Measurements from ENCODE around the gene TBC1D22A. TPM values are rescaled to one million over a fixed set of nuclear protein-coding genes. Genes with fewer than 3 reads are reported as not detected.

Gene TBC1D22A
- total RNA-seq, 1 experiment from 2014 or later: 27.6 TPM

DNA sequence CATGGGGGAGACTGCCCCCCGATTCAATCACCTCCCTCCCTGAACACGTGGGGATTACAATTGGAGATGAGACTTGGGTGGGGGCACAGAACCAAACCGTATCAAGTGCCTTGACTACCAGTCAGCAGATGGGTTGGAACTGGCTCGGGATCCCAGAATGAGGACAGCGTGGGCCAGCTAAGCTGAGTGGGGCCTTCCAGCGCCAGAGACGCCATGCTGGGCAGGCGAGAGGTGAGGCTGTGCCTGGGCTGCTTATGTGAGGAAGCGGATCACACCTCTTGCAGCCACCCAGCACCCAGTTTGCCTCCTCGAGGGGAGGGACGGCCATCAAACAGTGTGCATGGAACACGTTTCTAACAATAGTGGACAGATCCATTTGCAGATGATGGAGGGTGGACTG, 195.1 kb downstream of the TBC1D22A start:
- intact Hi-C loops (cut with micrococcal nuclease; ENCODE audit: unreplicated experiment): no loop called here
- BruUV-seq (replicated peaks): no TSS peak
- Mint-ChIP-seq H3K27ac (ENCODE audit: unreplicated experiment) (no peak overlapping the region), H3K27me3 (ENCODE audit: unreplicated experiment) (no peaks in the 10 kb centered on the region), H3K9me3 (ENCODE audit: low read depth, unreplicated experiment) (no peaks in the 10 kb centered on the region), H3K36me3 (ENCODE audit: insufficient read depth, unreplicated experiment) (peaks cover 3% of the 10 kb centered on the region), H3K4me3 (ENCODE audit: low read depth, unreplicated experiment) (no peak overlapping the region), H3K4me1 (ENCODE audit: low read depth, unreplicated experiment) (no peaks in the 10 kb centered on the region)
- CTCF ChIA-PET: no interaction called here
- TF ChIP-seq, protein P1, sequence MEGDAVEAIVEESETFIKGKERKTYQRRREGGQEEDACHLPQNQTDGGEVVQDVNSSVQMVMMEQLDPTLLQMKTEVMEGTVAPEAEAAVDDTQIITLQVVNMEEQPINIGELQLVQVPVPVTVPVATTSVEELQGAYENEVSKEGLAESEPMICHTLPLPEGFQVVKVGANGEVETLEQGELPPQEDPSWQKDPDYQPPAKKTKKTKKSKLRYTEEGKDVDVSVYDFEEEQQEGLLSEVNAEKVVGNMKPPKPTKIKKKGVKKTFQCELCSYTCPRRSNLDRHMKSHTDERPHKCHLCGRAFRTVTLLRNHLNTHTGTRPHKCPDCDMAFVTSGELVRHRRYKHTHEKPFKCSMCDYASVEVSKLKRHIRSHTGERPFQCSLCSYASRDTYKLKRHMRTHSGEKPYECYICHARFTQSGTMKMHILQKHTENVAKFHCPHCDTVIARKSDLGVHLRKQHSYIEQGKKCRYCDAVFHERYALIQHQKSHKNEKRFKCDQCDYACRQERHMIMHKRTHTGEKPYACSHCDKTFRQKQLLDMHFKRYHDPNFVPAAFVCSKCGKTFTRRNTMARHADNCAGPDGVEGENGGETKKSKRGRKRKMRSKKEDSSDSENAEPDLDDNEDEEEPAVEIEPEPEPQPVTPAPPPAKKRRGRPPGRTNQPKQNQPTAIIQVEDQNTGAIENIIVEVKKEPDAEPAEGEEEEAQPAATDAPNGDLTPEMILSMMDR (IDR thresholded peaks at IDR 0.05; ENCODE audit: unreplicated experiment): no peak
- DNase-seq: no peak

- H3K4me1 Mint-ChIP-seq (ENCODE audit: low read depth, unreplicated experiment): no peaks in the 10 kb centered on the region
- TF ChIP-seq, protein P1 (IDR thresholded peaks at IDR 0.05; ENCODE audit: unreplicated experiment): no peak
- BruUV-seq (replicated peaks): no TSS peak
- no peak overlapping the region for H3K4me3 Mint-ChIP-seq (ENCODE audit: low read depth, unreplicated experiment)
- H3K9me3 Mint-ChIP-seq (ENCODE audit: low read depth, unreplicated experiment): no peaks in the 10 kb centered on the region
- DNase-seq: no peak
- H3K36me3 Mint-ChIP-seq (ENCODE audit: insufficient read depth, unreplicated experiment): peaks cover 3% of the 10 kb centered on the region
- intact Hi-C loops (cut with micrococcal nuclease; ENCODE audit: unreplicated experiment): no loop called here
- CTCF ChIA-PET: no interaction called here
- H3K27ac Mint-ChIP-seq (ENCODE audit: unreplicated experiment): no peak overlapping the region
- H3K27me3 Mint-ChIP-seq (ENCODE audit: unreplicated experiment): no peaks in the 10 kb centered on the region
Observed at GRCh38 chr22:46958191-46958590, 195.7 kb downstream of the TBC1D22A start.

- Mint-ChIP-seq H3K4me3 (ENCODE audit: low read depth, unreplicated experiment) (no peak overlapping the region), H3K27ac (ENCODE audit: unreplicated experiment) (no peak overlapping the region), H3K4me1 (ENCODE audit: low read depth, unreplicated experiment) (no peaks in the 10 kb centered on the region), H3K9me3 (ENCODE audit: low read depth, unreplicated experiment) (no peaks in the 10 kb centered on the region), H3K36me3 (ENCODE audit: insufficient read depth, unreplicated experiment) (peaks cover 3% of the 10 kb centered on the region), H3K27me3 (ENCODE audit: unreplicated experiment) (no peaks in the 10 kb centered on the region)
- intact Hi-C loops (cut with micrococcal nuclease; ENCODE audit: unreplicated experiment): no loop called here
- no TSS peak for BruUV-seq (replicated peaks)
- no peak for DNase-seq
- CTCF ChIA-PET: no interaction called here
- TF ChIP-seq, protein P1 (IDR thresholded peaks at IDR 0.05; ENCODE audit: unreplicated experiment): no peak
Observed at GRCh38 chr22:46958658-46959057, 196.2 kb downstream of the TBC1D22A start.

GRCh38 chr22:46959369-46959768, 196.9 kb downstream of the TBC1D22A start:
- intact Hi-C loops (cut with micrococcal nuclease; ENCODE audit: unreplicated experiment): no loop called here
- Mint-ChIP-seq H3K27me3 (ENCODE audit: unreplicated experiment) (no peaks in the 10 kb centered on the region), H3K9me3 (ENCODE audit: low read depth, unreplicated experiment) (no peaks in the 10 kb centered on the region), H3K27ac (ENCODE audit: unreplicated experiment) (no peak overlapping the region), H3K4me3 (ENCODE audit: low read depth, unreplicated experiment) (no peak overlapping the region), H3K4me1 (ENCODE audit: low read depth, unreplicated experiment) (no peaks in the 10 kb centered on the region), H3K36me3 (ENCODE audit: insufficient read depth, unreplicated experiment) (peaks cover 3% of the 10 kb centered on the region)
- no TSS peak for BruUV-seq (replicated peaks)
- TF ChIP-seq, protein P1 (IDR thresholded peaks at IDR 0.05; ENCODE audit: unreplicated experiment): no peak
- no peak for DNase-seq
- CTCF ChIA-PET: no interaction called here
